ENCODE measurements around the gene EIF2D.
A peak's percentile ranks its signal among the peaks of the same experiment; 100 is the strongest.
"Not testable (repeated sequence)": the region's sequence is repeated elsewhere in the genome, so short reads cannot be mapped to it uniquely, and the experiment has no call there.

EIF2D gene

GRCh38 chr1:206612129-206612876 lies at the start of gene EIF2D:
Gene EIF2D (minus strand): TSS chr1:206612465. CDS start chr1:206612342, 123 bp downstream.
- peak; percentile 95 for DNase-seq (ENCODE audit: low spot score)

- DNase-seq (ENCODE audit: low spot score) = no peak
Measured at GRCh38 chr1:206661161-206661820, 49.0 kb upstream of the EIF2D start.

GRCh38 chr1:206660136-206660535 lies 47.9 kb upstream of the EIF2D start:
- DNase-seq (ENCODE audit: low spot score) = no peak

GRCh38 chr1:206658981-206659273 lies 46.7 kb upstream of the EIF2D start:
- DNase-seq (ENCODE audit: low spot score) = no peak

- peak; percentile 75 for DNase-seq (ENCODE audit: low spot score)
Measured at GRCh38 chr1:206658264-206658980, 46.2 kb upstream of the EIF2D start.

GRCh38 chr1:206657751-206658150 lies 45.5 kb upstream of the EIF2D start:
- no peak for DNase-seq (ENCODE audit: low spot score)

GRCh38 chr1:206656936-206657335 lies 44.7 kb upstream of the EIF2D start:
- no peak for DNase-seq (ENCODE audit: low spot score)

- no peak for DNase-seq (ENCODE audit: low spot score)
Measured at GRCh38 chr1:206655471-206655882, 43.2 kb upstream of the EIF2D start.

GRCh38 chr1:206654828-206655227 lies 42.6 kb upstream of the EIF2D start:
- no peak for DNase-seq (ENCODE audit: low spot score)

- no peak for DNase-seq (ENCODE audit: low spot score)
Measured at GRCh38 chr1:206653715-206654459, 41.6 kb upstream of the EIF2D start.

GRCh38 chr1:206651958-206652890 lies 40.0 kb upstream of the EIF2D start:
- DNase-seq (ENCODE audit: low spot score) = peak; percentile 80

GRCh38 chr1:206651014-206651413 lies 38.7 kb upstream of the EIF2D start:
- DNase-seq (ENCODE audit: low spot score) = no peak

GRCh38 chr1:206649261-206649921 lies 37.1 kb upstream of the EIF2D start:
- DNase-seq (ENCODE audit: low spot score) = no peak

- no peak for DNase-seq (ENCODE audit: low spot score)
Measured at GRCh38 chr1:206647224-206647623, 35.0 kb upstream of the EIF2D start.

- DNase-seq (ENCODE audit: low spot score) = no peak
Measured at GRCh38 chr1:206646504-206646903, 34.2 kb upstream of the EIF2D start.

- DNase-seq (ENCODE audit: low spot score) = no peak
Measured at GRCh38 chr1:206643118-206643698, 30.9 kb upstream of the EIF2D start.

GRCh38 chr1:206642074-206642473 lies 29.8 kb upstream of the EIF2D start:
- DNase-seq (ENCODE audit: low spot score) = not testable (repeated sequence)

- DNase-seq (ENCODE audit: low spot score) = no peak
Measured at GRCh38 chr1:206637605-206638004, 25.3 kb upstream of the EIF2D start.

- no peak for DNase-seq (ENCODE audit: low spot score)
Measured at GRCh38 chr1:206636671-206637070, 24.4 kb upstream of the EIF2D start.

GRCh38 chr1:206635978-206636345 lies 23.7 kb upstream of the EIF2D start:
- DNase-seq (ENCODE audit: low spot score) = peak; percentile 57
